Nephron progenitor cell (in vitro differentiated cells): ENCODE measurements around the gene BCAP31.

Source experiments
- DNase-seq: peaks from one replicate; pipeline ENCODE4 v3.0.0; 2021
- H3K27ac Mint-ChIP-seq: 2 replicates; pipeline ENCODE4 v1.8.0; 2021; ENCODE audit warnings: mild to moderate bottlenecking, moderate library complexity, mixed read lengths
- H3K27me3 Mint-ChIP-seq: 2 replicates; pipeline ENCODE4 v1.8.0; 2021; ENCODE audit warnings: mild to moderate bottlenecking, low read depth, mixed read lengths; ENCODE audit not compliant: poor library complexity
- H3K36me3 Mint-ChIP-seq: 2 replicates; pipeline ENCODE4 v1.8.0; 2021; ENCODE audit warnings: low read depth, mixed read lengths
- H3K4me1 Mint-ChIP-seq: 2 replicates; pipeline ENCODE4 v1.8.0; 2021; ENCODE audit warnings: mixed read lengths
- H3K4me3 Mint-ChIP-seq: 2 replicates; pipeline ENCODE4 v1.8.0; 2021; ENCODE audit warnings: mild to moderate bottlenecking, moderate library complexity, mixed read lengths
- H3K9me3 Mint-ChIP-seq: 2 replicates; pipeline ENCODE4 v1.8.0; 2021; ENCODE audit warnings: mild to moderate bottlenecking, moderate library complexity, mixed read lengths
- TF ChIP-seq, protein P1 (sequence below): fragments of 200-600 bp; sonication (generic); IDR thresholded peaks from 2 replicates; pipeline ENCODE4 v1.5.0; 2021; ENCODE audit warnings: antibody characterized with exemption

The BCAP31 gene

DNA sequence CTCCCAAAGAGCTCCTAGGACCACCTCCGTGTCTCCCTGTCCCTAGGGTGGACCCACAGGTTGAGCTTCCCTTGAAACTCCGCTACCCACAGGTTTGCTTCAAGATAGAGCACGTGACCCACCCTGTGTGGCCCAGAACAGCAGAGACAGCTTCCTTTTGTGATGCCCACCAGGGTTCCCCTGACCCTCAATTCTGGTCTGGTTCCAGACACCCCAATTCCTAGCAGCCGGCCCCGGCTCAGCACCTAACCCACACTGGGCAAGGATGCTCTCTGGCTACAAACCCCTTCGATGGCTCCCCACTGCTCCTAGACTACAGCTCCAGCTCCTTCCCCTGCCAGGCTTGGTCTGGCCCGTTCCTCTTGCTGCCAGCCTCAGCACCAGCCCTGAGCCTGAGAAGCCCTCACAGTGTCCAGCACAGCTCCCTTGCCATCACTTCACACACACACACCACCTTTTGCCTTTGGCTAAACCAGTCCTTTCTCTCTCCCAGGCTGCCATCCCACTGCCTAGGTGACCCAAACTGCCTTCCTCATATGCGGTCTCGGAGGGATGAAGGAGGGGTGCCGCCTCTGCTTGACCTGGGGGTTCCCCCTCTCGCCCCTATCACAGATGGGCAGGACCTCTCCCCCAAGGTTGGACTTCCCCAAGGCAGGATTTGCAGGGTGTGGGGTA lies 56.8 kb downstream of the BCAP31 start:
- Mint-ChIP-seq H3K27me3 (peaks cover 65% of the 10 kb centered on the region), H3K4me1 (peaks cover 3% of the 10 kb centered on the region), H3K4me3 (peak overlapping the region; percentile 79), H3K27ac (no peak overlapping the region), H3K9me3 (peaks cover 52% of the 10 kb centered on the region), H3K36me3 (no peaks in the 10 kb centered on the region)
- TF ChIP-seq, protein P1, sequence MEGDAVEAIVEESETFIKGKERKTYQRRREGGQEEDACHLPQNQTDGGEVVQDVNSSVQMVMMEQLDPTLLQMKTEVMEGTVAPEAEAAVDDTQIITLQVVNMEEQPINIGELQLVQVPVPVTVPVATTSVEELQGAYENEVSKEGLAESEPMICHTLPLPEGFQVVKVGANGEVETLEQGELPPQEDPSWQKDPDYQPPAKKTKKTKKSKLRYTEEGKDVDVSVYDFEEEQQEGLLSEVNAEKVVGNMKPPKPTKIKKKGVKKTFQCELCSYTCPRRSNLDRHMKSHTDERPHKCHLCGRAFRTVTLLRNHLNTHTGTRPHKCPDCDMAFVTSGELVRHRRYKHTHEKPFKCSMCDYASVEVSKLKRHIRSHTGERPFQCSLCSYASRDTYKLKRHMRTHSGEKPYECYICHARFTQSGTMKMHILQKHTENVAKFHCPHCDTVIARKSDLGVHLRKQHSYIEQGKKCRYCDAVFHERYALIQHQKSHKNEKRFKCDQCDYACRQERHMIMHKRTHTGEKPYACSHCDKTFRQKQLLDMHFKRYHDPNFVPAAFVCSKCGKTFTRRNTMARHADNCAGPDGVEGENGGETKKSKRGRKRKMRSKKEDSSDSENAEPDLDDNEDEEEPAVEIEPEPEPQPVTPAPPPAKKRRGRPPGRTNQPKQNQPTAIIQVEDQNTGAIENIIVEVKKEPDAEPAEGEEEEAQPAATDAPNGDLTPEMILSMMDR, result no peak
- no peak for DNase-seq

DNA sequence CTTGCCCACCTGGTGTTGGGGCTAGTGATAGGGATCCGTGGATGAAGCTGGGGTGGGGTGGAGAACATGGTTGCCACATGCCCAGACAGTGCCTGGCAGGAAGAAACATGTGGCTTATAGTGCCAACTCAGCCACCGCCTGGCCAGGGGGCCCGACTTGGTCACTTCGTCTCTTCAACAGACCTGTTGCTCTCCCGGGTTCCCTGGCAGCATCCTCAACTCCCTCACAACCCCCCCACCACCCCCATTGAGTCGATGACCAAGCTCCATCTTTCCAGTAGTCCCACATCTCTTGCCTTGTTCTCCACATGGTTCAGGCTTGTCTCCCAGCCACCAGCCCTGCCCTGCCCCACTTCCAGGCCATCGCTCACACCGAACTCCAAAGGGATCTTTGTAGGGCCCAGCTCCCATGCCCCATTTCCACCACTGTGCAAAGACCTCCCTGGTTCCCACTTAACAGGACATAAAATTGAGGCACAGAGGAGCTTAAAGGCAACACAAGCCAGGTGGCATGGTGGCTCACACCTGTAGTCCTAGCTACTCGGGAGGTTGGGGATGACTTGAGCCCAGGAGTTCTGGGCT lies 58.4 kb downstream of the BCAP31 start:
- Mint-ChIP-seq H3K27me3 (peaks cover 73% of the 10 kb centered on the region), H3K27ac (no peak overlapping the region), H3K36me3 (no peaks in the 10 kb centered on the region), H3K4me1 (peaks cover 3% of the 10 kb centered on the region), H3K4me3 (no peak overlapping the region), H3K9me3 (peaks cover 53% of the 10 kb centered on the region)
- TF ChIP-seq, protein P1, result no peak
- no peak for DNase-seq

DNA sequence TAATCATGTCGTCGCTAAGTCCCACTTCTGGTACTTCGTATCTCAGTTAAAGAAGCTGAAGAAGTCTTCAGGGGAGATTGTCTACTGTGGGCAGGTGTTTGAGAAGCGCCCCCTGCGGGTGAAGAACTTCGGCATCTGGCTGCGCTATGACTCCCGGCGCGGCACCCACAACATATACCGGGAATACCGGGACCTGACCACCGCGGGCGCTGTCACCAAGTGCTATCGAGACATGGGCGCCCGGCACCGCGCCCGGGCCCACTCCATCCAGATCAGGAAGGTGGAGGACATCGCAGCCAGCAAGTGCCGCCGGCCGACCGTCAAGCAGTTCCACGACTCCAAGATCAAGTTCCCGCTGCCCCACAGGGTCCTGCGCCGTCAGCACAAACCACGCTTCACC lies 61.9 kb downstream of the BCAP31 start:
- Mint-ChIP-seq H3K9me3 (peaks cover 64% of the 10 kb centered on the region), H3K27me3 (peaks cover 84% of the 10 kb centered on the region), H3K4me3 (no peak overlapping the region), H3K36me3 (peaks cover 5% of the 10 kb centered on the region), H3K4me1 (no peaks in the 10 kb centered on the region), H3K27ac (no peak overlapping the region)
- DNase-seq, result peak; percentile 63
- TF ChIP-seq, protein P1, result peak; percentile 34

DNA sequence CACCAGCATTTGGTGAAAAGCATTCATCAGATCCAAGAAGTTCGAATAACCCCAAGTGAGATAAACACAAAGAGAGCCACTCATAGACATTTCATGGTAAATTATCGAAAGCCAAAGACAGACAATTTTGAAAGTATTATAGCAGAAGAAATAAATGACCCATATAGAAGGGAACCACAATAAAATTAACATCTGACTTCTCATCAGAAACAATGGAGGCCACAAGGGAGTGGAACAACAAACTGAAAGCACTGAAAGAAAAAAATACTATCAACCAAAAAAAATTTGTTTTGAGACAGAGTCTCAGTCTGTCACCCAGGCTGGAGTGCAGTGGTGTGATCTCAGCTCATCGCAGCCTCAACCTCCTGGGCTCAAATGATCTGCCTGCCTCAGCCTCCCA lies 64.9 kb downstream of the BCAP31 start:
- H3K36me3 Mint-ChIP-seq, result peaks cover 5% of the 10 kb centered on the region
- peaks cover 67% of the 10 kb centered on the region for H3K9me3 Mint-ChIP-seq
- H3K27me3 Mint-ChIP-seq, result peaks cover 68% of the 10 kb centered on the region
- no peaks in the 10 kb centered on the region for H3K4me1 Mint-ChIP-seq
- H3K4me3 Mint-ChIP-seq, result no peak overlapping the region
- no peak overlapping the region for H3K27ac Mint-ChIP-seq
- no peak for DNase-seq
- TF ChIP-seq, protein P1, result no peak

DNA sequence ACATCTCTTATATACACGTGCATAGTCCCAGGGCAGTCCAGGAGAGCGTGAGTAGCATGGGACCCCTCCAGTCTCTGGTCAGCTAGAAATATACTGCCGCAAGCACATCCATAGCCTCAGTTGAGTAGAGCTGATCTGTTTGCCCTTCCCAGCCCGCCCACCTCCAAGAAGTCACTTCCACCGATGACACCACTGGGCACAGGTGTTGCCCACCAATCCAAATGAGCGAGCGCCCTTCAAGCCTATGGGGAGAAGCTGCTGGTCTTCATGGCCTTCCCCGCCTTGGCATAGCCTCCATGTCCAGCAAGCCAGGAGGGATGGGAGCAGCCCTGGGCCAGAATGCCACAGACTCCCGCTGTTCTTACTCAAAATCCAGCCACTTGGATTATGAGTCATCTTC lies 67.0 kb downstream of the BCAP31 start:
- no peak overlapping the region for H3K27ac Mint-ChIP-seq
- TF ChIP-seq, protein P1, result no peak
- no peak for DNase-seq
- peaks cover 47% of the 10 kb centered on the region for H3K27me3 Mint-ChIP-seq
- H3K4me3 Mint-ChIP-seq, result no peak overlapping the region
- peaks cover 80% of the 10 kb centered on the region for H3K9me3 Mint-ChIP-seq
- peaks cover 5% of the 10 kb centered on the region for H3K36me3 Mint-ChIP-seq
- H3K4me1 Mint-ChIP-seq, result no peaks in the 10 kb centered on the region

DNA sequence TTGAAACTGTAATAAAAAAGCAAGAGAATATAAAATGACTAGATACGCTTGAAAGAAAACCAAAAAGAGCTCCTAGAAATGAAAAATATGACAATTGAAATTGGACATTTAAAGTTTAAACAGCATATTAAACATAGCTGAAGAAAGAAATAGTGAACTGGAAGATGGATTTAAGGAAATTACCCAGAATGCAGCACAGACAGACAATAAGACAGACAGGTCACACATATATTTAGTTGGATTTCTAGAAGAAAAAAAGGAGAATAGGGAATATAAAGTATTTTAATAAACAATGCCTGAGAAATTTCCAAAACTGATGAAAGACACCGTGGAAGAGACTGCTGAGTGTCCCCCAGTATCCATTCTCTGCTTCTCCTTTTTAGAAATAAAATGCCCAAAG lies 70.6 kb downstream of the BCAP31 start:
- TF ChIP-seq, protein P1, result no peak
- H3K9me3 Mint-ChIP-seq, result peaks cover 69% of the 10 kb centered on the region
- no peak for DNase-seq
- H3K27ac Mint-ChIP-seq, result no peak overlapping the region
- H3K27me3 Mint-ChIP-seq, result peaks cover 24% of the 10 kb centered on the region
- H3K4me3 Mint-ChIP-seq, result no peak overlapping the region
- H3K4me1 Mint-ChIP-seq, result peaks cover 8% of the 10 kb centered on the region
- H3K36me3 Mint-ChIP-seq, result peaks cover 4% of the 10 kb centered on the region
